K562 (cell line): ENCODE data around the gene IFTAP. TPM values are rescaled to one million over a fixed set of nuclear protein-coding genes. Genes with fewer than 3 reads are reported as not detected.

Experiments
- ATAC-seq: fragments of 200-7000 bp; cut with Tn5 transposase; 3 replicates; pipeline ENCODE4 v1.9.1; 2020; ENCODE audit warnings: moderate library complexity
- BruUV-seq: library from RNA; stranded (reverse); fragments of 400-500 nt; replicated peaks from 2 replicates; lab custom pipeline; 2021; lab: Mats Ljungman, UMichigan
- CTCF ChIA-PET: fragments of 300-600 bp; formaldehyde crosslinking; extraction: SDS; loops from one replicate; lab custom pipeline; 2021; ENCODE audit warnings: low intra/inter-chr PET ratio; lab: Yijun Ruan, JAX
- POLR2A ChIA-PET: fragments of 300-600, 350-650 bp; sonication (Branson Sonifier 250); formaldehyde crosslinking; extraction: SDS; loops from one replicate; lab custom pipeline; 2021; ENCODE audit warnings: antibody characterized with exemption, inconsistent platforms; lab: Yijun Ruan, JAX
- DNase-seq, 4 experiments: peaks; one replicate each; pipeline versions ENCODE4 v3.0.0 to v3.0.0-alpha.2; 2011 to 2018; ENCODE audit warnings: low spot score in 3 of 4, mixed read lengths in 3 of 4; ENCODE audit errors: extremely low read depth in 1 of 4
- FAIRE-seq: peaks from 2 replicates; lab custom pipeline; 2011; peaks lifted over from hg19 to GRCh38; lab: Jason Lieb, UNC
- H2AFZ ChIP-seq: 2 replicates; pipeline ENCODE4 v1.6.0; 2011; ENCODE audit warnings: low read depth, low read length, control low read depth, inconsistent platforms
- H3K27ac ChIP-seq: fragments of 200-600 bp; 3 replicates; pipeline ENCODE4 v1.8.0; 2011; ENCODE audit warnings: low read depth, mild to moderate bottlenecking, control low read depth, inconsistent platforms, low read length, moderate library complexity, mixed read lengths; ENCODE audit errors: extremely low read depth
- H3K27me3 ChIP-seq, 2 experiments: fragments of 300-600 bp in 1 of 2; 2 replicates in 1 of 2; 3 replicates in 1 of 2; pipeline versions ENCODE4 v1.6.0 to v1.8.0; 2011; ENCODE audit warnings: inconsistent platforms in 2 of 2, low read length in 2 of 2, mild to moderate bottlenecking in 1 of 2, mixed read lengths in 1 of 2, moderate library complexity in 1 of 2; ENCODE audit not compliant: control insufficient read depth in 2 of 2, insufficient read depth in 2 of 2
- H3K36me3 ChIP-seq: fragments of 300-600 bp; 3 replicates; pipeline ENCODE4 v1.8.0; 2011; ENCODE audit warnings: mild to moderate bottlenecking, low read length, inconsistent platforms; ENCODE audit not compliant: control insufficient read depth, insufficient read depth
- H3K4me1 ChIP-seq, 2 experiments: fragments of 200-600 bp in 1 of 2; replicated peaks in 1 of 2; 2 replicates in 1 of 2; 3 replicates in 1 of 2; pipeline versions ENCODE4 v1.5.1 to v1.8.0; 2011; ENCODE audit warnings: inconsistent platforms in 2 of 2, low read length in 2 of 2, mild to moderate bottlenecking in 1 of 2, mixed read lengths in 1 of 2, moderate library complexity in 1 of 2; ENCODE audit not compliant: control insufficient read depth in 2 of 2, insufficient read depth in 2 of 2
- H3K4me2 ChIP-seq: 2 replicates; pipeline ENCODE4 v1.6.1; 2011; ENCODE audit warnings: low read length, control low read depth, inconsistent platforms, mixed read lengths; ENCODE audit not compliant: insufficient read depth
- H3K4me3 ChIP-seq: fragments of 200-600 bp; sonication (generic), shearing (Covaris generic); 2 replicates; pipeline ENCODE4 v1.5.1; 2016; ENCODE audit warnings: control low read depth, inconsistent platforms
- H3K79me2 ChIP-seq: fragments of 200-600 bp; 3 replicates; pipeline ENCODE4 v1.8.0; 2011; ENCODE audit warnings: low read length, inconsistent platforms; ENCODE audit not compliant: control insufficient read depth, insufficient read depth
- H3K9ac ChIP-seq, 2 experiments: 2 replicates each; pipeline versions ENCODE4 v1.6.0 to v1.6.1; 2011; ENCODE audit warnings: low read depth in 2 of 2, low read length in 2 of 2, control low read depth in 1 of 2, inconsistent platforms in 1 of 2, mild to moderate bottlenecking in 1 of 2, mixed read lengths in 1 of 2; ENCODE audit not compliant: insufficient read depth in 1 of 2
- H3K9me1 ChIP-seq: one replicate; pipeline ENCODE4 v1.6.0; 2011; ENCODE audit warnings: inconsistent platforms, mild to moderate bottlenecking, low read length, moderate library complexity; ENCODE audit not compliant: control insufficient read depth, insufficient read depth
- H3K9me3 ChIP-seq: replicated peaks from 2 replicates; pipeline ENCODE4 v1.5.1; 2011; ENCODE audit warnings: low read depth, low read length, inconsistent platforms; ENCODE audit not compliant: control insufficient read depth, insufficient read depth
- H4K20me1 ChIP-seq: replicated peaks from 2 replicates; pipeline ENCODE4 v1.6.1; 2011; ENCODE audit warnings: low read length, inconsistent platforms, mixed read lengths; ENCODE audit not compliant: control insufficient read depth, insufficient read depth
- ADNP ChIP-seq: fragments of 200-800 bp; sonication (Bioruptor generic); IDR thresholded peaks from 2 replicates; pipeline ENCODE4 v1.6.1; 2016; ENCODE audit warnings: missing genetic modification characterization, missing compliant biosample characterization
- CBX5 ChIP-seq: IDR thresholded peaks from 2 replicates; pipeline ENCODE4 v1.6.1; 2014; ENCODE audit warnings: low read depth, borderline replicate concordance
- CXXC5 ChIP-seq: fragments of 250-450 bp; sonication (Bioruptor Pico); IDR thresholded peaks from 2 replicates; pipeline ENCODE4 v1.8.0; 2022; ENCODE audit warnings: inconsistent platforms, mild to moderate bottlenecking, moderate library complexity
- L3MBTL2 ChIP-seq: fragments of 450-650 bp; IDR thresholded peaks from 2 replicates; pipeline ENCODE4 v1.6.1; 2016; ENCODE audit warnings: mild to moderate bottlenecking, moderate library complexity
- MECOM ChIP-seq: fragments of 250-450 bp; sonication (Bioruptor Pico); IDR thresholded peaks from 2 replicates; pipeline ENCODE4 v1.8.0; 2022; ENCODE audit warnings: inconsistent platforms
- NR2C1 ChIP-seq, 2 experiments: fragments of 450-650 bp; IDR thresholded peaks; 2 replicates each; pipeline ENCODE4 v1.6.1; 2017; ENCODE audit warnings: mild to moderate bottlenecking in 2 of 2, antibody characterized with exemption in 1 of 2, inconsistent platforms in 1 of 2, missing compliant biosample characterization in 1 of 2, missing genetic modification characterization in 1 of 2
- PPARD ChIP-seq: fragments of 250-450 bp; sonication (Bioruptor Pico); IDR thresholded peaks from 2 replicates; pipeline ENCODE4 v1.8.0; 2022; ENCODE audit warnings: inconsistent platforms, mild to moderate bottlenecking, moderate library complexity
- RAD51 ChIP-seq: fragments of 450-650 bp; IDR thresholded peaks from 2 replicates; pipeline ENCODE4 v1.7.1; 2016; ENCODE audit warnings: low read depth, mild to moderate bottlenecking, borderline replicate concordance
- RUNX1 ChIP-seq: sonication (generic); IDR thresholded peaks from 2 replicates; pipeline ENCODE4 v1.6.1; 2016; ENCODE audit warnings: antibody characterized with exemption, low read depth
- TAF9B ChIP-seq: fragments of 450-650 bp; IDR thresholded peaks from 2 replicates; pipeline ENCODE4 v1.6.1; 2018; ENCODE audit warnings: mild to moderate bottlenecking; ENCODE audit not compliant: partially characterized antibody
- TAL1 ChIP-seq: fragments of 450-650 bp; IDR thresholded peaks from 2 replicates; pipeline ENCODE4 v1.6.1; 2016; ENCODE audit warnings: mild to moderate bottlenecking
- WHSC1 ChIP-seq: IDR thresholded peaks from one replicate; pipeline ENCODE4 v1.6.1; 2012; ENCODE audit warnings: low read length, control low read depth, inconsistent platforms
- ZNF217 ChIP-seq: sonication (generic); formaldehyde crosslinking; IDR thresholded peaks from 2 replicates; pipeline ENCODE4 v1.8.0; 2022; ENCODE audit warnings: mild to moderate bottlenecking, missing genetic modification reagents
- ZNF324 ChIP-seq: fragments of 250-450 bp; sonication (Bioruptor Pico); IDR thresholded peaks from 2 replicates; pipeline ENCODE4 v1.4.0; 2020; ENCODE audit warnings: mild to moderate bottlenecking
- ZNF354B ChIP-seq: fragments of 250-450 bp; sonication (Bioruptor Pico); IDR thresholded peaks from 2 replicates; pipeline ENCODE4 v1.4.0; 2020
- ZNF79 ChIP-seq: fragments of 250-450 bp; sonication (Bioruptor Pico); IDR thresholded peaks from 2 replicates; pipeline ENCODE4 v1.4.0; 2020; ENCODE audit warnings: low read depth, mild to moderate bottlenecking, moderate library complexity
- WGBS: fragments of 100-300 bp; shearing (Covaris generic); methylation state at CpG from one replicate; pipeline ENCODE4 v1.1.6; 2016; ENCODE audit warnings: low coverage, mixed read lengths; ENCODE audit not compliant: insufficient coverage; ENCODE audit errors: missing lambda C conversion rate; 5-methylcytosine and 5-hydroxymethylcytosine counted together
- in situ Hi-C: fragments of 300-500 bp; cut with MboI; formaldehyde crosslinking; loops from 4 replicates; pipeline ENCODE4 v1.15.0; 2018; ENCODE audit warnings: inconsistent platforms, mixed read lengths
- intact Hi-C: fragments of 100-400 bp; cut with micrococcal nuclease; formaldehyde crosslinking; loops from 2 replicates; pipeline ENCODE4 v1.14.2; 2022
- polyA plus RNA-seq, 8 experiments: library from polyadenylated mRNA; depleted of rRNA in 4 of 8; stranded (reverse) in 5 of 8; unstranded in 3 of 8; fragments of >200 nt; fragmentation: Nextera tagmentation in 2 of 8; fragmentation: Illumina TruSeq in 1 of 8; extraction: Ambion mirVana in 2 of 8; extraction: Trizol in 1 of 8; gene quantifications; 2 replicates each; pipeline versions ENCODE4 v1.2.1 to v1.2.3, GENCODE V29; 2011 to 2014; ENCODE audit warnings: inconsistent platforms in 1 of 8, missing spikeins in 1 of 8
- total RNA-seq, 7 experiments: library from RNA; depleted of rRNA in 6 of 7; stranded (reverse); fragments of >200 nt in 6 of 7; fragmentation: Illumina TruSeq in 2 of 7; extraction: Trizol in 2 of 7; gene quantifications; 2 replicates each; pipeline versions ENCODE4 v1.2.1 to v1.2.3, GENCODE V29; 2011 to 2021; ENCODE audit warnings: low replicate concordance in 1 of 7
- TF ChIP-seq, protein P1 (sequence below): fragments of 250-450 bp; sonication (Bioruptor Pico); IDR thresholded peaks from 2 replicates; pipeline ENCODE4 v1.8.0; 2022; ENCODE audit warnings: inconsistent platforms, mild to moderate bottlenecking, moderate library complexity, borderline replicate concordance
- TF ChIP-seq, protein P2 (sequence below), 2 experiments: fragments of 450-650 bp in 1 of 2; sonication (generic) in 1 of 2; formaldehyde crosslinking; conservative IDR thresholded peaks; 2 replicates each; pipeline versions ENCODE4 v1.4.0 to v1.8.1; 2020 to 2022; ENCODE audit warnings: mild to moderate bottlenecking in 1 of 2, missing genetic modification reagents in 1 of 2
- TF ChIP-seq, protein P3 (sequence below): fragments of 250-450 bp; sonication (Bioruptor Pico); IDR thresholded peaks from 2 replicates; pipeline ENCODE4 v1.5.1; 2021; ENCODE audit warnings: mild to moderate bottlenecking

IFTAP gene
- total and polyA plus RNA-seq, 9 of the 15 experiments (the other 6 are each of a cell fraction or from before 2014, with no cell fraction given), result 9.2 to 30.0 (median 17.0) TPM

DNA sequence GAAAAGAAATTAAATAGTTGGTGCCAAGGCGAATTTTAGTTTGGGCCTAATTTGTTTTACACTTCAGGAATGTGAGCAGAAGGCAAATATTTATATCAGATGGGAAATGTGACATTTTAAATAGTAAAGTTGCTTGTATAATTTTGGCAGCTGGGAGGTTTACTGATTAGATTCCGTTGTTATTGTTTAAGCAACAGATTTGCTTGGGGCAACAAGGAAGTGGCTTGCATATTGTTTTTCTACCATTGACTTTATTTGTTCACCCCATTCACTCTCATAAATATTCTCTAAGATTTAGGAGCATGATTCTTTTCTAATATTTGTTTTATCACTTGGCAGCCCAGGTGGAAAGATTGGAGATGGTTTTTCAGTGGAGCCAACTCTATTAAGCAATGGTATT, 44.3 kb downstream of the IFTAP start (continued):
- TF ChIP-seq ZNF217 (CRISPR knock-in tag) (no peak), PPARD (CRISPR knock-in tag) (no peak), CBX5 (no peak), ZNF324 (CRISPR knock-in tag) (no peak), ADNP (tag) (no peak), CXXC5 (CRISPR knock-in tag) (no peak)
- TF ChIP-seq, protein P1, sequence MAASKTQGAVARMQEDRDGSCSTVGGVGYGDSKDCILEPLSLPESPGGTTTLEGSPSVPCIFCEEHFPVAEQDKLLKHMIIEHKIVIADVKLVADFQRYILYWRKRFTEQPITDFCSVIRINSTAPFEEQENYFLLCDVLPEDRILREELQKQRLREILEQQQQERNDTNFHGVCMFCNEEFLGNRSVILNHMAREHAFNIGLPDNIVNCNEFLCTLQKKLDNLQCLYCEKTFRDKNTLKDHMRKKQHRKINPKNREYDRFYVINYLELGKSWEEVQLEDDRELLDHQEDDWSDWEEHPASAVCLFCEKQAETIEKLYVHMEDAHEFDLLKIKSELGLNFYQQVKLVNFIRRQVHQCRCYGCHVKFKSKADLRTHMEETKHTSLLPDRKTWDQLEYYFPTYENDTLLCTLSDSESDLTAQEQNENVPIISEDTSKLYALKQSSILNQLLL (CRISPR knock-in tag), result no peak
- TF ChIP-seq, protein P2, sequence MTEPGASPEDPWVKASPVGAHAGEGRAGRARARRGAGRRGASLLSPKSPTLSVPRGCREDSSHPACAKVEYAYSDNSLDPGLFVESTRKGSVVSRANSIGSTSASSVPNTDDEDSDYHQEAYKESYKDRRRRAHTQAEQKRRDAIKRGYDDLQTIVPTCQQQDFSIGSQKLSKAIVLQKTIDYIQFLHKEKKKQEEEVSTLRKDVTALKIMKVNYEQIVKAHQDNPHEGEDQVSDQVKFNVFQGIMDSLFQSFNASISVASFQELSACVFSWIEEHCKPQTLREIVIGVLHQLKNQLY (CRISPR knock-in tag; conservative IDR thresholded peaks at IDR 0.05), result no peak

DNA sequence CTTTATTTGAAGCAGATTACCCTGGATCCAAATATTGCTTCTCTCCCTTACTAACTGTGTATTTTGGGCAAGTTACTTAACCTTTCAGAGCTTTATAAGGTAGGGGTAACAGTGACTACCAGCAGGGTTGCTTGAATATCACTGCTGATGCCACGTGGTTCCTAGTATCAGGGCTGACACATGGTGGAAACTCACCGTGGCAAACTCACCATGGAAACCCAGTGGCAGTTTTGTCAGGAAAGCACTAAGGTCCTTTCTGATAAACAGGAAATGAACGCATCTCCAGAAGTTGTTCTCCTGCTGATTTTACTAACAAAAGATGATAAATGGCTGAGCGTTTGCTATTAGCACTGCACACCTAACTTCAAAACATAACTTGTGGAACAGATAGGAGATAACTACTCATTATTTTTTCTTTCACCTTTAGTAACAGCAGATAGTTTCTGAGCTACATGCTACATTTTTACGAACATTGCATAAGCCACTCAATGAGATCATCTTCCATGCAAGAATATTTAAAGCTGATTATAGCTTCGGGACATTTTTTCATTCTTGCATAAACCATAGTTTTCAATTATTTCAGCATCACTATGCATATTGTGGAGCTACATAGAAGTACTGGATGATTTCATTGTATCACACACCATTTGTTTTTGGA, 63.4 kb downstream of the IFTAP start:
- in situ Hi-C loops, result no loop called here
- BruUV-seq, result no TSS peak
- TF ChIP-seq, protein P3, sequence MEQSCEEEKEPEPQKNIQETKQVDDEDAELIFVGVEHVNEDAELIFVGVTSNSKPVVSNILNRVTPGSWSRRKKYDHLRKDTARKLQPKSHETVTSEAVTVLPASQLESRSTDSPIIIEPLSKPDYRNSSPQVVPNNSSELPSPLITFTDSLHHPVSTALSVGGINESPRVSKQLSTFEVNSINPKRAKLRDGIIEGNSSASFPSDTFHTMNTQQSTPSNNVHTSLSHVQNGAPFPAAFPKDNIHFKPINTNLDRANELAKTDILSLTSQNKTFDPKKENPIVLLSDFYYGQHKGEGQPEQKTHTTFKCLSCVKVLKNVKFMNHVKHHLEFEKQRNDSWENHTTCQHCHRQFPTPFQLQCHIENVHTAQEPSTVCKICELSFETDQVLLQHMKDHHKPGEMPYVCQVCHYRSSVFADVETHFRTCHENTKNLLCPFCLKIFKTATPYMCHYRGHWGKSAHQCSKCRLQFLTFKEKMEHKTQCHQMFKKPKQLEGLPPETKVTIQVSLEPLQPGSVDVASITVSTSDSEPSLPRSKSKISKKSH (CRISPR knock-in tag), result no peak
- TF ChIP-seq WHSC1 (no peak), ZNF79 (CRISPR knock-in tag) (no peak), L3MBTL2 (peak; percentile 62; the same call in 1 of the 2 replicates), TAF9B (no peak), MECOM (CRISPR knock-in tag) (no peak), RAD51 (no peak), RUNX1 (no peak), TAL1 (peak; percentile 7; the same call in 1 of the 2 replicates), NR2C1 (IDR thresholded peaks at IDR 0.05) (no peak), NR2C1 (tag; IDR thresholded peaks at IDR 0.05) (peak; percentile 15; the same call in 1 of the 2 replicates), ZNF354B (no peak)

More for the DNA sequence above, 63.4 kb downstream of the IFTAP start:
- Histone ChIP-seq H3K4me3 (no peak overlapping the region), H3K9me1 (no peaks in the 10 kb centered on the region), H3K4me2 (peak overlapping the region; percentile 16; the same call in 1 of the 2 replicates), H3K27me3 (no peaks in the 10 kb centered on the region), H3K79me2 (no peaks in the 10 kb centered on the region), H3K27ac (no peak overlapping the region), H3K36me3 (no peaks in the 10 kb centered on the region), H4K20me1 (no peaks in the 10 kb centered on the region), H3K9me3 (no peaks in the 10 kb centered on the region), H2AFZ (peak overlapping the region; percentile 52), H3K9ac (no peak overlapping the region), H3K4me1 (peaks cover 0 to 8% of the 10 kb centered on the region in 2 experiments; a peak in 3 of 5 replicates)
- intact Hi-C loops, result no loop called here
- FAIRE-seq (no peak), DNase-seq (peak in 2 of 4 experiments; percentile 6 to 22), ATAC-seq (no peak)
- ChIA-PET CTCF (no interaction called here), POLR2A (interaction anchor here (0.8 kb wide), 1 partner anchor 117 kb away, joined by 6 read pairs; no protein-coding TSS in a partner anchor)
- 4% methylated on average over 6 of the region's 6 CpGs for WGBS
